Activated CD8-positive, alpha-beta T cell treated with anti-CD3 and anti-CD28 coated beads for 36 hours (primary cell): ENCODE results near the gene SMIM30. TPM values are rescaled to one million over a fixed set of nuclear protein-coding genes. Genes with fewer than 3 reads are reported as not detected.
"Not testable (repeated sequence)": the region's sequence is repeated elsewhere in the genome, so short reads cannot be mapped to it uniquely, and the experiment has no call there.

Experiments
- ATAC-seq: fragments of 200-7000 bp; cut with Tn5 transposase; one replicate; pipeline ENCODE4 v1.10.0; 2021; ENCODE audit warnings: mild to moderate bottlenecking, moderate library complexity
- CTCF ChIA-PET: fragments of 350-600 bp; sonication (Branson Sonifier 250); formaldehyde crosslinking; loops from one replicate; lab custom pipeline; 2021; ENCODE audit warnings: antibody characterized with exemption; lab: Charles Lee
- POLR2A ChIA-PET: fragments of 350-600 bp; sonication (Branson Sonifier 250); formaldehyde crosslinking; loops from one replicate; lab custom pipeline; 2021; ENCODE audit warnings: antibody characterized with exemption; lab: Charles Lee
- DNase-seq: peaks from one replicate; pipeline ENCODE4 v3.0.0-alpha.2; 2020
- H3K27ac Mint-ChIP-seq: one replicate; pipeline ENCODE4 v1.8.0; 2021; ENCODE audit warnings: mild to moderate bottlenecking, mixed read lengths
- H3K27me3 Mint-ChIP-seq: one replicate; pipeline ENCODE4 v1.8.0; 2021; ENCODE audit warnings: mixed read lengths
- H3K36me3 Mint-ChIP-seq: one replicate; pipeline ENCODE4 v1.8.0; 2021; ENCODE audit warnings: low read depth, mixed read lengths
- H3K4me1 Mint-ChIP-seq: one replicate; pipeline ENCODE4 v1.8.0; 2021; ENCODE audit warnings: low read depth, mixed read lengths
- H3K4me3 Mint-ChIP-seq: one replicate; pipeline ENCODE4 v1.8.0; 2021; ENCODE audit warnings: mild to moderate bottlenecking, moderate library complexity, mixed read lengths
- H3K9me3 Mint-ChIP-seq: one replicate; pipeline ENCODE4 v1.8.0; 2021; ENCODE audit warnings: mixed read lengths
- intact Hi-C: fragments of 100-400 bp; cut with micrococcal nuclease; formaldehyde crosslinking; loops from one replicate; pipeline ENCODE4 v1.10.0; 2022
- total RNA-seq, 2 experiments: library from RNA; stranded (reverse); gene quantifications; one replicate each; pipeline ENCODE4 v1.2.3, GENCODE V29; 2021
- TF ChIP-seq, protein P1 (sequence below): fragments of 200-600 bp; IDR thresholded peaks from one replicate; pipeline ENCODE4 v1.8.0; 2022; ENCODE audit warnings: antibody characterized with exemption, mild to moderate bottlenecking

Gene SMIM30
- total RNA-seq, 2 experiments from 2014 or later: 49.3 to 49.8 TPM

DNA sequence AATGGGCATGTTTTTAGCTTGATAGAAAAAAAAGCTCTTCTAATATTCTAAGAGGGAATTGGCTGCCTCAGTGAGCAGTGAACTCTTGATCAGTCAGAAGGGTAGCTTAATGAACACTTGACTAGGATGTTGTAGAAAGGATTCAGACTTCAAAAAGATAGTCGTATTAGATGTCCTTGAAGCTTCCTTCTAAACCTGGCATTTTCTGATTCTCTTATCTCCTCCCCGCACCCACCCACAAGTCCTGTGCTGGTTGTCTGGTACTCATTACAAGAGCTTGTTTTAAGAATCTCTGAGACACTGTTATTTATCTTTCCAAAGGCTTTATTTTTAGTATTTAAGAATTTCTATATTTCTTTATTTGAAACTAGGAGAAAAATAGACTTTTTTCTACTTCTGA lies 7.4 kb upstream of the SMIM30 start:
- Mint-ChIP-seq H3K36me3 (no peaks in the 10 kb centered on the region), H3K4me1 (peaks cover 6% of the 10 kb centered on the region), H3K27me3 (peaks cover 2% of the 10 kb centered on the region), H3K4me3 (no peak overlapping the region), H3K27ac (no peak overlapping the region), H3K9me3 (no peaks in the 10 kb centered on the region)
- ATAC-seq: no peak
- CTCF ChIA-PET: interaction anchor here (0.7 to 2.2 kb wide), 2 partner anchors 34 to 553 kb away, joined by 3 to 7 read pairs; no protein-coding TSS in a partner anchor
- POLR2A ChIA-PET: interaction anchor here (1.1 kb wide), 1 partner anchor 10 kb away, joined by 3 read pairs; no protein-coding TSS in a partner anchor
- TF ChIP-seq, protein P1, sequence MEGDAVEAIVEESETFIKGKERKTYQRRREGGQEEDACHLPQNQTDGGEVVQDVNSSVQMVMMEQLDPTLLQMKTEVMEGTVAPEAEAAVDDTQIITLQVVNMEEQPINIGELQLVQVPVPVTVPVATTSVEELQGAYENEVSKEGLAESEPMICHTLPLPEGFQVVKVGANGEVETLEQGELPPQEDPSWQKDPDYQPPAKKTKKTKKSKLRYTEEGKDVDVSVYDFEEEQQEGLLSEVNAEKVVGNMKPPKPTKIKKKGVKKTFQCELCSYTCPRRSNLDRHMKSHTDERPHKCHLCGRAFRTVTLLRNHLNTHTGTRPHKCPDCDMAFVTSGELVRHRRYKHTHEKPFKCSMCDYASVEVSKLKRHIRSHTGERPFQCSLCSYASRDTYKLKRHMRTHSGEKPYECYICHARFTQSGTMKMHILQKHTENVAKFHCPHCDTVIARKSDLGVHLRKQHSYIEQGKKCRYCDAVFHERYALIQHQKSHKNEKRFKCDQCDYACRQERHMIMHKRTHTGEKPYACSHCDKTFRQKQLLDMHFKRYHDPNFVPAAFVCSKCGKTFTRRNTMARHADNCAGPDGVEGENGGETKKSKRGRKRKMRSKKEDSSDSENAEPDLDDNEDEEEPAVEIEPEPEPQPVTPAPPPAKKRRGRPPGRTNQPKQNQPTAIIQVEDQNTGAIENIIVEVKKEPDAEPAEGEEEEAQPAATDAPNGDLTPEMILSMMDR: no peak
- intact Hi-C loops: no loop called here
- no peak for DNase-seq

DNA sequence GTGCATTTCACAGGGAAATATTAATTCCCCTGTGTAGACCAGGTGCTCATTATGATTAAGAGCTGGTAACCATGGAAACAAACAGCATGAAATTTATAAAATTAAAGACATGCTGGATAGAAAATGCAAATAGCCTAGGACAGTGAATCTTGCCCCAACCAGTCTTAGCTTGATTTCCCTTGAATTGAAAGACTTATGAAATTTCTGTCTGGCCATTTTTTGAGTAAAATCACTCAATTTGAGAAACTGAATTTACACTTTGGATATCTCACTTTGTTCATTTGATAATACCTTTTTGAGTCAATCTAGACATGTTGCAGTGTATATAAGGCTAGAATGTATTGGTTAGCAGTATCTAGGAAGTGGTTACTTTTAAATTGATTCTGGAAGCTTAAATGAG lies 4.4 kb upstream of the SMIM30 start:
- peak; percentile 20 for ATAC-seq
- Mint-ChIP-seq H3K27me3 (peaks cover 2% of the 10 kb centered on the region), H3K4me3 (no peak overlapping the region), H3K36me3 (peaks cover 5% of the 10 kb centered on the region), H3K4me1 (peaks cover 17% of the 10 kb centered on the region), H3K27ac (peak overlapping the region; percentile 21), H3K9me3 (no peaks in the 10 kb centered on the region)
- CTCF ChIA-PET: no interaction called here
- no peak for DNase-seq
- TF ChIP-seq, protein P1: no peak
- POLR2A ChIA-PET: no interaction called here
- intact Hi-C loops: no loop called here

DNA sequence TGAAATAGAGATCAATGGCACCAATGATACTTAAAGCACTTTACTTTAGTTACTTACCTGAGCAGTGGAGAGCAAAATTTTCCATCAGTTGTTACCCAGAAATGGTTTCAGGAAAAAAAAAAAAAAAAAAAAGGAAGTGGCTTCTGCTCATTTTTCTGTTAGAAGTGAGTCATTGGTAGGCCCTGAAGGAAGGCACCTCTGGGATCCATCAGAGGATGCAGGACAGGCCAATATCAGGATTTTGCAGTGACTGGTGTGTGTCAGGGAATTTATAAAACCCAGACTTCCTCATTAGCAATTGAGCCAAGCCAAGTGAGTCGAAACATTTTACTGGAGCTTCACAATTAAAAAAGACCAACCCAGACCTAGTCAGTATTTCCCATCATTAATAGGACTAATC lies 2.3 kb upstream of the SMIM30 start:
- H3K36me3 Mint-ChIP-seq: peaks cover 17% of the 10 kb centered on the region
- H3K9me3 Mint-ChIP-seq: no peaks in the 10 kb centered on the region
- ChIA-PET POLR2A (no interaction called here), CTCF (interaction anchor here (0.8 to 2.1 kb wide), 3 partner anchors 9 to 39 kb away, joined by 3 to 4 read pairs (median 3); no protein-coding TSS in a partner anchor)
- intact Hi-C loops: no loop called here
- peaks cover 24% of the 10 kb centered on the region for H3K4me1 Mint-ChIP-seq
- DNase-seq: no peak
- TF ChIP-seq, protein P1: no peak
- H3K4me3 Mint-ChIP-seq: no peak overlapping the region
- H3K27me3 Mint-ChIP-seq: no peaks in the 10 kb centered on the region
- no peak for ATAC-seq
- no peak overlapping the region for H3K27ac Mint-ChIP-seq

DNA sequence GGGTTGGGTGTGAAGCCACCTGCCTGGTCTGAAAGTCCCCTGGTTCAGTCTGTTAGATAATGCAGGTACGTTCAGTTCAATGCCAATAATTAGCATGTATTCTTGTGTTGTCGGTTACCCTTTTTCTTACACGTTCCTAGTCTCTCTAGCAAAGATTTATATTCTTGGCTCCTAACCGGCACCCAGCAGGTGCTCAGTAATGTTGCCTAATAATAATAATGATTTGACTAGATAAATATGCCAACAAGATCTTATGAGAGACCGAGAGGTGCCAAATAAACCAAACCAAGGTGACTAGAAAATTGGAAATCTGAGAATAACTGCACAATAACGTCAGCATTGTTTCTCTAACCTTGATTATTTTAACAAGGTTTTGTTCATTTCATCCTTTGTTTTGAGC lies 1.1 kb upstream of the SMIM30 start:
- Mint-ChIP-seq H3K36me3 (peaks cover 21% of the 10 kb centered on the region), H3K27me3 (no peaks in the 10 kb centered on the region), H3K27ac (no peak overlapping the region), H3K4me3 (peak overlapping the region; percentile 87), H3K4me1 (peaks cover 24% of the 10 kb centered on the region), H3K9me3 (no peaks in the 10 kb centered on the region)
- DNase-seq (no peak), ATAC-seq (no peak)
- intact Hi-C loops: loop anchor here (2.0 kb wide), 1 partner anchor 179 kb away; no protein-coding TSS in a partner anchor
- ChIA-PET CTCF (interaction anchor here (1.0 to 2.1 kb wide), 3 partner anchors 11 to 43 kb away, joined by 3 to 5 read pairs (median 4); no protein-coding TSS in a partner anchor), POLR2A (no interaction called here)
- TF ChIP-seq, protein P1: no peak

DNA sequence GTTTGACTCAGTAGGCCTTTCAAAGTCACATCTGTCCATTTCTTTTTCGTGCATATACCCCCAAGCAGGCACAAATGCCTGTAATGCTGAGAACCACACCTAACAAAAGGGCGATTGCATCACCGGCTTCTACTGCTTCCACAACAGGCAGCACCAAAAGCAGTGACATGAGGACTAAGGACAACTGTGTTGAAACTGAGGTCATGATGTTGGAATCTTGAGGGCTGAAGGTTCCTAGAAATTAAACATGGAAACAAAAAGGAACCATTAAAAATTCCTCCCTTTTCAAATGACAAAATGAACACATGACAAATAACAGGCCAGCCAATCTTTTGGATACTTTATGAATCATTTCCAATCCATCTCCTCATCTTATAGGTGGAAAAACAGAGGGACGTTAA lies 980 bp downstream of the SMIM30 start:
- Mint-ChIP-seq H3K36me3 (peaks cover 27% of the 10 kb centered on the region), H3K27ac (peak overlapping the region; percentile 74), H3K4me1 (peaks cover 19% of the 10 kb centered on the region), H3K4me3 (peak overlapping the region; percentile 87)
- POLR2A ChIA-PET, H3K27me3 Mint-ChIP-seq, H3K9me3 Mint-ChIP-seq, CTCF ChIA-PET, intact Hi-C loops, ATAC-seq: not testable (repeated sequence)
- DNase-seq: peak; percentile 45
